ENCODE results near the gene PALD1. TPM values are rescaled to one million over a fixed set of nuclear protein-coding genes. Genes with fewer than 3 reads are reported as not detected.

Gene PALD1
- total RNA-seq, 1 donor from 2014 or later = 1.8 TPM

GRCh38 chr10:70604106-70604505 is 125.5 kb downstream of the PALD1 start:
- no peaks in the 10 kb centered on the region for H3K4me1 ChIP-seq (ENCODE audit: insufficient read depth, low read length)
- Mint-ChIP-seq H3K9me3 (ENCODE audit: unreplicated experiment) (peaks cover 3% of the 10 kb centered on the region), H3K27ac (ENCODE audit: unreplicated experiment) (no peak overlapping the region), H3K4me3 (ENCODE audit: unreplicated experiment) (no peak overlapping the region), H3K27me3 (ENCODE audit: low read depth, unreplicated experiment) (peaks cover 14% of the 10 kb centered on the region), H3K36me3 (ENCODE audit: low read depth, unreplicated experiment) (no peaks in the 10 kb centered on the region), H3K4me1 (ENCODE audit: low read depth, unreplicated experiment) (no peaks in the 10 kb centered on the region)
- H3K9me3 ChIP-seq (ENCODE audit: insufficient read depth, low read depth, low read length) = no peaks in the 10 kb centered on the region
- H3K27me3 ChIP-seq (ENCODE audit: insufficient read depth, low read length) = no peaks in the 10 kb centered on the region
- DNase-seq (ENCODE audit: low read depth) (no peak), FAIRE-seq (no peak)
- no peak overlapping the region for H3K27ac ChIP-seq (ENCODE audit: low read depth, low read length)
- no peak overlapping the region for H3K4me2 ChIP-seq (ENCODE audit: low read length)
- no peak overlapping the region for H3K4me3 ChIP-seq (ENCODE audit: insufficient read depth, low read depth, low read length)
- H2AFZ ChIP-seq (ENCODE audit: low read depth, low read length) = no peak overlapping the region
- no peaks in the 10 kb centered on the region for H3K79me2 ChIP-seq (ENCODE audit: insufficient read depth, low read length)
- TF ChIP-seq CTCF (IDR thresholded peaks at IDR 0.05; ENCODE audit: insufficient read depth, low read depth, low read length) = no peak
- TF ChIP-seq EZH2 (IDR thresholded peaks at IDR 0.05; ENCODE audit: insufficient read depth, low read length) = no peak
- H3K36me3 ChIP-seq (ENCODE audit: insufficient read depth, low read length) = no peaks in the 10 kb centered on the region
- H4K20me1 ChIP-seq (ENCODE audit: insufficient read depth, low read length) = no peaks in the 10 kb centered on the region
- H3K9ac ChIP-seq (ENCODE audit: low read length) = no peak overlapping the region

DNA sequence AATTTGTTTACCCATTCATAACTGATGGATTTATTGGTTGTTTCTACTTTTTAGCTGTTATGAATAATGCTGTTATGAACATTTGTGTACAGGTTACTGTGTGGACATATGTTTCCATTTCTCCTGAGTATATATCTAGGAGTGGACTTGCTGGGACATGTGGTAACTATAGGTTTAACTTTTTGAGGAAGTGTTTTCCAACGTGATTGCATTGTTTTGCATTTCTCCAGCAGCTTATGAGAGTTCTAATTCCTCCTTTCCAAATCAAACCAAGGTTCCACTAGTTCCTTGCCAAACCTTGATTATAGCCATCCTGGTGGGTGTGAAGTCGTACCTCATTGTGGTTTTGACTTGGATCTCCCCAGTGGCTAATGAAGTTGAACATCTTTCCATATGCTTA is 126.6 kb downstream of the PALD1 start:
- Histone ChIP-seq H3K9ac (ENCODE audit: low read length) (no peak overlapping the region), H3K79me2 (ENCODE audit: insufficient read depth, low read length) (no peaks in the 10 kb centered on the region), H3K4me2 (ENCODE audit: low read length) (no peak overlapping the region), H4K20me1 (ENCODE audit: insufficient read depth, low read length) (no peaks in the 10 kb centered on the region), H3K36me3 (ENCODE audit: insufficient read depth, low read length) (no peaks in the 10 kb centered on the region), H2AFZ (ENCODE audit: low read depth, low read length) (no peak overlapping the region), H3K27ac (ENCODE audit: low read depth, low read length) (no peak overlapping the region), H3K4me1 (ENCODE audit: insufficient read depth, low read length) (no peaks in the 10 kb centered on the region), H3K9me3 (ENCODE audit: insufficient read depth, low read depth, low read length) (no peaks in the 10 kb centered on the region), H3K27me3 (ENCODE audit: insufficient read depth, low read length) (no peaks in the 10 kb centered on the region), H3K4me3 (ENCODE audit: insufficient read depth, low read depth, low read length) (no peak overlapping the region)
- H3K36me3 Mint-ChIP-seq (ENCODE audit: low read depth, unreplicated experiment) = no peaks in the 10 kb centered on the region
- TF ChIP-seq EZH2 (IDR thresholded peaks at IDR 0.05; ENCODE audit: insufficient read depth, low read length) (no peak), CTCF (IDR thresholded peaks at IDR 0.05; ENCODE audit: insufficient read depth, low read depth, low read length) (no peak)
- no peak overlapping the region for H3K4me3 Mint-ChIP-seq (ENCODE audit: unreplicated experiment)
- DNase-seq (ENCODE audit: low read depth) (no peak), FAIRE-seq (no peak)
- peaks cover 9% of the 10 kb centered on the region for H3K27me3 Mint-ChIP-seq (ENCODE audit: low read depth, unreplicated experiment)
- peaks cover 3% of the 10 kb centered on the region for H3K9me3 Mint-ChIP-seq (ENCODE audit: unreplicated experiment)
- H3K4me1 Mint-ChIP-seq (ENCODE audit: low read depth, unreplicated experiment) = no peaks in the 10 kb centered on the region
- H3K27ac Mint-ChIP-seq (ENCODE audit: unreplicated experiment) = no peak overlapping the region

DNA sequence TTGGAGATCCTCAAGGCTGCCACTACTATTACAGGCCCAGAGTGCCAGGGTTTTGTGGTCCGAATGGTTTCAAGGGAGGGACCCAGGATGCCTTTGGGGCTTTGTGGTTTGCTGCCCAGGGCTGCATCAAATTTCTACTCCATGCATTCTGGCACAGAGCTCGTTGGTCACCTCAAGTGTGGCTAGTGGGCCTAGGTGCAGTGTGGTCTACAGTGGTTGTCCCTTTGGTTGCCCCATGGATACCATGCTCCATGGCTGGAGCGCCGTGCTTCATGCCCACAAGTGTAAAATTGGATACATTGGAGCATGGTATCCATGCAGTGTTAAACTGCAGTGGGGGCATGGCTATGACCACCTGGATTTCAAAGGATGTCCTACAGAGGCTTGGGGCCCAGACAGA is 129.4 kb downstream of the PALD1 start:
- H3K9ac ChIP-seq (ENCODE audit: low read length) = no peak overlapping the region

More for the DNA sequence above, 129.4 kb downstream of the PALD1 start:
- Histone ChIP-seq H2AFZ (ENCODE audit: low read depth, low read length) (no peak overlapping the region), H3K9me3 (ENCODE audit: insufficient read depth, low read depth, low read length) (no peaks in the 10 kb centered on the region), H3K4me2 (ENCODE audit: low read length) (no peak overlapping the region), H3K36me3 (ENCODE audit: insufficient read depth, low read length) (no peaks in the 10 kb centered on the region), H3K4me3 (ENCODE audit: insufficient read depth, low read depth, low read length) (no peak overlapping the region), H4K20me1 (ENCODE audit: insufficient read depth, low read length) (no peaks in the 10 kb centered on the region), H3K27ac (ENCODE audit: low read depth, low read length) (no peak overlapping the region), H3K79me2 (ENCODE audit: insufficient read depth, low read length) (no peaks in the 10 kb centered on the region), H3K27me3 (ENCODE audit: insufficient read depth, low read length) (no peaks in the 10 kb centered on the region), H3K4me1 (ENCODE audit: insufficient read depth, low read length) (no peaks in the 10 kb centered on the region)
- TF ChIP-seq EZH2 (IDR thresholded peaks at IDR 0.05; ENCODE audit: insufficient read depth, low read length) = no peak
- no peak for TF ChIP-seq CTCF (IDR thresholded peaks at IDR 0.05; ENCODE audit: insufficient read depth, low read depth, low read length)
- Mint-ChIP-seq H3K36me3 (ENCODE audit: low read depth, unreplicated experiment) (no peaks in the 10 kb centered on the region), H3K4me3 (ENCODE audit: unreplicated experiment) (no peak overlapping the region), H3K9me3 (ENCODE audit: unreplicated experiment) (peaks cover 3% of the 10 kb centered on the region), H3K27ac (ENCODE audit: unreplicated experiment) (no peak overlapping the region), H3K27me3 (ENCODE audit: low read depth, unreplicated experiment) (peaks cover 6% of the 10 kb centered on the region), H3K4me1 (ENCODE audit: low read depth, unreplicated experiment) (no peaks in the 10 kb centered on the region)
- no peak for FAIRE-seq
- no peak for DNase-seq (ENCODE audit: low read depth)
